GM19468 (cell line): ENCODE measurements around the gene RNF187.

Experiments used
- ATAC-seq: cut with Tn5 transposase; IDR thresholded peaks from one replicate; pipeline ENCODE4 v1.9.1; 2021; ENCODE audit warnings: mild to moderate bottlenecking, moderate library complexity, moderate number of reproducible peaks; ENCODE audit not compliant: unreplicated experiment; ENCODE audit errors: extremely low read depth

RNF187 gene

DNA sequence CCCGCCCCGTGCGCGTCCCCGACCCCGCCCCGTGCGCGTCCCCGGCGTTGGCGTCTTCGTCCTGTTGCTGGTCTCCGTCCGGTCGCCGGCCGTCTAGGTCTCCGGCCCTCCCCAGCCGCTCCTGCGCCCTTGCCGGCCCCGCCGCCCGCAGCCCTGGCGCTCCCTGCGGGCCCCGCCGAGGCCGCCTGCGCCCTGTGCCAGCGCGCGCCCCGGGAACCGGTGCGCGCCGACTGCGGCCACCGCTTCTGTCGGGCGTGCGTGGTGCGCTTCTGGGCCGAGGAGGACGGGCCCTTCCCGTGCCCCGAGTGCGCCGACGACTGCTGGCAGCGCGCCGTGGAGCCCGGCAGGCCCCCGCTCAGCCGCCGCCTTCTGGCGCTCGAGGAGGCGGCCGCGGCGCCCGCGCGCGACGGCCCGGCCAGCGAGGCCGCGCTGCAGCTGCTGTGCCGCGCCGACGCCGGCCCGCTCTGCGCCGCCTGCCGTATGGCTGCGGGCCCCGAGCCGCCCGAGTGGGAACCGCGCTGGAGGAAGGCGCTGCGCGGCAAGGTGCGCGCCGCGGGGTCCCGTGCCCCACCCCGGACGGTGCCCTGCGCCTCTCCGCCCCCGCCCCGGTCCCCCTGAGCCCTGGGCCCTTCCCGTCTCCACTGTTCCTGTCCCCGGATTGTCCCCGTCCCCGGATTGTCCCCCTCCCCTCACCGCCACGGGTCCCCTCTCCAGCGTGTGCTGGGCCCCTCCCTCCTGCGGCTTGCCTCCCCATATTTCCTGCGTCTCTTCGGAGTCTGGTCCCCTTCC, at the start of gene RNF187:
Gene RNF187 (plus strand): TSS at position 47 of the 789 bp plus-strand sequence.
- ATAC-seq, result peak; percentile 23

- ATAC-seq, result no peak
Measured at GRCh38 chr1:228437424-228437962, 49.7 kb upstream of the RNF187 start.

DNA sequence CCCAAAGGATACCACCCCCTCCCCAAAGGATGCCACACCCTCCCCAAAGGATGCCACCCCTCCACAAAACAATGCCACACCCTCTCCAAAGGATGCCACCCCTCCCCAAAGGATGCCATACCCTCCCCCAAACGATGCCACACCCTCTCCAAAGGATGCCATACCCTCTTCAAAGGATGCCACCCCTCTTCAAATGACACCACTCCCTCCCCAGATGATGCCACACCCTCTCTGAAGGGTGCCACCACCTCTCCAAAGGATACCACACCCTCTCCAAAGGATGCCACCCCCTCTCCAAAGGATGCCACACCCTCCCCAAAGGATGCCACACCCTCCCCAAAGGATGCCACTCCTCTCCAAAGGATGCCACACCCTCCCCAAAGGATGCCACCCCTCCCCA, 48.9 kb upstream of the RNF187 start:
- ATAC-seq, result no peak

DNA sequence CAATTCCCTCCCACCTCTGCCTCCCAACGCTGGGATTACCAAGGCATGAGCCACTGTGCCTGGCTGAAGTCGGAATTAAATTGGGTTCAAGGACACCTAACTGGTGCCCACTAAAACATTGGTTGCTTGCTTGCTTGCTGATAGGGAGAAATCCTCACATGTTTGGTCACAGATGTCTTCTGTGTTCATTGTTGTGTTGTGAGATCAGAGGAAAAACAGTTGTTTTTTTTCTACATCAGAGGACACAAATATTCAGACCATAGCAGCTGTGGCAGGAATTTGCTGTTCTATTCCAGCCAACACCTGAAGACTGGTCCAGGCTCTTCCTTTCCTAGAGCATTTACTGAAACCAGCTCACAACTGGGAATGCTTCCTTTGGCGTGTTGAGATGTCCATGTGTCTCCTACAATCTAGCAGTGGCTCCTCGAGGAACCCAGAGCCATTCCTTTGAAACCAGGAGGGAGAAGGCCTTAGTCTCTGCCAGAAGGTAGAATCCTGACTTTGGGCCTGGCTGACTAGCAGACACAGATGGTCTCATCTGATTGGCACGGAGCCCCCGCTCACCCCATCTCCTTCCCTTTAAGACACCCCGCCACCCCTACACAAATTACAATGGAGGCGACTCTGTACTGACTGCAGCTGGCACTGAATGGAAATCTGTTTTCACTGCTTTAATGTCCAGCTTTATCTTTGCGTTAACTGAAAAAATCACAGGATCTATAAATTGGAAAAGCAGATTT, 46.3 kb upstream of the RNF187 start:
- no peak for ATAC-seq

GRCh38 chr1:228443395-228443794, 43.8 kb upstream of the RNF187 start:
- ATAC-seq, result no peak

GRCh38 chr1:228445490-228445842, 41.7 kb upstream of the RNF187 start:
- no peak for ATAC-seq

GRCh38 chr1:228445843-228446650, 41.1 kb upstream of the RNF187 start:
- ATAC-seq, result no peak

DNA sequence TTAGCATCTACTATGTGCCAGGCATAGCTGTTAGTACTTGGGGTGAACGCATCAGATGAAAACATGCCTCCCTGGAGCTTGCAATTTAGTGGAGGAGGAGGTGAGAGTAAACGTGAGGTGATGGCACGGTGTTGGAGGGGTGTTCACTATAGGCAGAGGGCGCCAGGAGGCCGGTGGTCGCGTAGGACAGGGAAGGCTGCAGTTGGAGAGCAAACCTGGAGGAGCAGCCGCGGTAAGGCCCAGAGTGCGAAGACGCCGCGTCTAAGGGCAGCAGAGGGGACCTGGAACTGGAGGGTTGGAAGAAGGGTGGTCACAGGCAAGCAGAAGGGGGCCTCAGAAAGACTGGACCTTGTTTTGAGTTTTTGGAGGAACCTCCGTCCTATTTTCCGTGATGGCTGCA, 40.3 kb upstream of the RNF187 start:
- ATAC-seq, result no peak

DNA sequence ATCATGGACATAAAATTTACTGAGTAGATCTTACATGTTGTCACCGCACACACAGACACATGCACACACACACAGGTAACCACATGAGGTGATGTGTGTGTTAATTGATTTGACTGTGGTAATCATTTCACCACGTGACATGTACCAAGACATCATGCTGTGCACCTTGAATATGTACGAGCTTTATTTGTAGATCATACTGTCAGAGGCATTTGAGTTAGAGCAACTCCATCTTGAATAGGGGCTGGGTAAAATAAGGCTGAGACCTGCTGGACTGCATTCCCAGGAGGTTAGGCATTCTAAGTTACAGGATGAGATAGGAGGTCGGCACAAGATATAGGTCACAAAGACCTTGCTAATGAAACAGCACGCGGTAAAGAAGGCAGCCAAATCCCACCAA, 38.8 kb upstream of the RNF187 start:
- ATAC-seq, result no peak

GRCh38 chr1:228450200-228450599, 37.0 kb upstream of the RNF187 start:
- ATAC-seq, result no peak

GRCh38 chr1:228452194-228453021, 34.8 kb upstream of the RNF187 start:
- ATAC-seq, result no peak

DNA sequence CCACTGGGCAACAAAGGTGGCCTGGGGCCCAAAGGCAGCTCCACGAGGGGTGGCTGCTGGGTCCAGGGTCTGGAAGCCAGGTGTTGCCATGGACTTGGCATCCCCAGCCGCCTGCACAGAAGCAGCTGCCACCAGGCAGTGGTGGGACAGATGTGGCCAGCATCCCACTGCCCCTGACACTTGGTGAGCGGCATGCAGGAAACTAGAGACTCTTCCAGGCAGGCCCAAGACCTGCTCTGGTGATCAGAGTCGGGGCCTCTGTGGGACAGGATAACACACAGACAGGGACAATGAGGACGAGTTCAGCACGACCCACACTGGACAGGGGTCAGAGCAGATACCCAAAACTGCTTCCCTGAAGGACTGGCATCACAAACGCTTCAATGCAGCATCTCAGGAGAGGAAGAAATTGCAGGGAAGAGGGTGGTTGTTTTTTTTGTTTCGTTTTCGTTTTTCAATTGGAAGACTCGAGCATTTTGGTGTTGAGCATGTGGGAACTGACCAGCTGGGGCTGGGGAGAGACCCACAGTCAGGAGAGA, 34.1 kb upstream of the RNF187 start:
- no peak for ATAC-seq

DNA sequence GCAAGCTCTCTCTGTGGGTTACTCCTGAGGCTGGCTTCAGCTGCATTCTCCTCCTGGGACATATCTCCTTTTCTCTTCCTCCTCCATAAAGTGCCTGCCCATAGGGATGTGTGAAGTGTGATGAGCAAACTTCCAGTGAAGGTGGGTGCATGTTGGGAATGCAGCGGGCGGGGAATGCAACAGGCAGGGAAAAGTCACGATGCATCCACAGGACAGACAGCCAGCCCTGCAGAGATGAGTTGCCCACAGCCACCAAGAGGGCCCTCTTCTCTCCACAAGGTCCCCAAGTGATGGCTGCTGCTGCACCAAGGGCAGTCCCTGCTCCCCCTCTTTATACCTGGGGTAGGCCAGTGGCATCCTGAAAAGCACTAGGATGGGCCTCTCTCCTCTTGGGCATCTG, 33.6 kb upstream of the RNF187 start:
- ATAC-seq, result no peak

GRCh38 chr1:228454238-228454637, 32.9 kb upstream of the RNF187 start:
- ATAC-seq, result no peak

DNA sequence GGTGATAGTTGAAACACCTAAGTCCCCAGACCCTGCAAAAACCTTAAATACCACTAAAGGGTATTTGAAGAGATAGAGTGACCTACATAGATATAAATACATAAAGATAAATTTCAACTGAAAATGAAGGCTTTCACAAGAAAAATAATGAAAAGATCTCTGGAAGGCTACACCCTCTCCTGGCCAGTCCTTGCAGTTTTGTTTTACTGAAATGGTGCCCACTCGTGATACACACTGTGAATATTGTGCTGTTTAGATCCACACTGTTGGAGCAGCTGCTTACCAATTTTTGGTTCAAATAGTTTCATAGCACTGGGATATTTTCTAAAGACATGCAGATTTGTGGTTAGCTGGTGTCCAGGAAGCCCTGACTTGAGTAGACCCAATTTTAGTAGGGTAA, 31.5 kb upstream of the RNF187 start:
- ATAC-seq, result no peak

- ATAC-seq, result no peak
Measured at GRCh38 chr1:228456252-228457016, 30.7 kb upstream of the RNF187 start.

DNA sequence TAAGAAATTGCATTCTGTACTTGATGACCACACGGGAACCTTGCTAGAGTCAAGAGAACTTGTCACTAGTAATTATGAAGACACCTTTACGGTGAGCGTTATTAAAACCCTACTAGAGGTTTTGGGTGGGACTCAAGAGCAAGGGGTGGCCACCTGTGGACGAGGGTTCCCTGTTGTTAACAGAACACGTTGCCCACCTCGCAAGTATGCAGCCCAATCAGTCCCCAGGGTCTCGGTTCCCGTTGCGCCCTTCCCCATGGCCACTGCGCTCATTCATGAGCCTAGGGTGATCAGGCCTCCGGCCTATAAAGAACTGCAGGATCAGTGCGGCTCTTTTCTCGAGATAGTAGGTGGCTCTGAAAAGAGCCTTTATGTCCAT, 30.2 kb upstream of the RNF187 start:
- no peak for ATAC-seq

DNA sequence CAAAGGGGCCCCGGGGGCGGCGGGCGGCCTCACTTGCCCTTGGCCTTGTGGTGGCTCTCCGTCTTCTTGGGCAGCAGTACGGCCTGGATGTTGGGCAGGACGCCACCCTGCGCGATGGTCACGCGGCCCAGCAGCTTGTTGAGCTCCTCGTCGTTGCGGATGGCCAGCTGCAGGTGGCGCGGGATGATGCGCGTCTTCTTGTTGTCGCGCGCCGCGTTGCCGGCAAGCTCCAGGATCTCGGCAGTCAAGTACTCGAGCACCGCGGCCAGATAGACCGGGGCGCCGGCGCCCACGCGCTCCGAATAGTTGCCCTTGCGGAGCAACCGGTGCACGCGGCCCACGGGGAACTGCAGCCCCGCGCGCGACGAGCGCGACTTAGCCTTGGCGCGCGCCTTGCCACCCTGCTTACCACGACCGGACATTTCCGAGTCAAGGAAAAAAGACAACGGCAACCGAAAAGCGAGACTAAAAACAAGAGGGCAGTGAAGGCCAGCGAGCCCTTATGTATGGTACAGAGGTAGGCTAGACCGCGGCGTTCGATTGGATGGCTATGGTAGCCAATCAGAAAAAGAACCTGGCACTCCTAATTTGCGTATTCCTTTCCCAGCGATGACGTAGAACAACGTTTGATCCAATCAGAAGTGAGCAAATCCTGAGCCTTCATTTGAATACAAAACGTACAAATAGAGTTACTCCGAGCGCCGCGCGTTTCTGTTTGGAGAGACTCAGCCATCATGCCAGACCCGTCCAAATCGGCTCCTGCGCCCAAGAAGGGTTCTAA, 29.6 kb upstream of the RNF187 start:
- ATAC-seq, result peak; percentile 87
